ENCODE data around the gene EEFSEC. TPM values are rescaled to one million over a fixed set of nuclear protein-coding genes. Genes with fewer than 3 reads are reported as not detected.
A peak's percentile ranks its signal among the peaks of the same experiment; 100 is the strongest.

The EEFSEC gene
- total RNA-seq, 1 donor from 2014 or later, result 1.6 TPM

DNA sequence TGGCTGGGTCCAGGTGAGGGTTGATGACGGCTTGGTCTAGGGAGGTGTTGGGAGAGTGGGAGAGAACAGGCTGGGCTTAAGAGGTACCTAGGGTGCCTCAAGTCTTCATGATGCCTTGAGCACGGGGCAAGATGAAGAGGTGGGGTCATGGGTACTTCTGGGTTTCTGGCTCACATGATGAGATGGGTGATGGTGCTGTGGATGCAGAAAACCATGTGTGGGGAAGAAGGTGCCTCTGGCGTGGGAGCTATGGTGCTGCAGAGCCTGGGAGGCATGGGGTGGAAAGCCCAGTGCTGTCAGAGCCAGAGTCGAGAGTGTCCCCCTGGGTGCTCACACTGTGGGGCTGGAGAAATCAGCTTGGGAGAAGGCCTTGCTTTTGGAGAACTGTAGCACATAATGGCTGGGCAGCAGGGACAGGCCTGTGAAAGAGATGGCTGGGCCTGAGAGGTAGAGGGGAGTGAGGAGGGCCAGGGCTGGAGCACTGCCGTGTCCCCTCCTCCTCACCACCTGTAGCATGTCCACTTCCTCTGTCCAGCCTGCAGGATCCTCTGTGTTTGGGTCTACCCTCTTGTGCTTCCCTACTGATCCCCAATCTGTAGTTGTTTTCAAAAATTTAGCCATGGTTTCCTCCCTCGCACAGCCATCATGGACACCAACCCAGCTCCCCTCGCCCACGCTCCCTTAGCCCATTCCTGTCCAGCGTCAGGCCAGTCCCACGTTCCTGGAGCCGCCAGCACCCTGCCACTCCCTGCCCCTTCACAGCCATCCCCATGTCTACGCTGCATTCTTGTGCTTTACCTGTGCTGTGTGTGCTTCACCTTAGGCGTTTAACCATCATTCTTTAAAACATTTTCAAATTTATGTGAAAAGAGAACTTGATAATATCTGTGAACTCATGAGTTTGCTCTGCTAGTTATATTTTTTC is 132.0 kb downstream of the EEFSEC start:
- DNase-seq (ENCODE audit: low read depth in 2 of 2), result no peak

DNA sequence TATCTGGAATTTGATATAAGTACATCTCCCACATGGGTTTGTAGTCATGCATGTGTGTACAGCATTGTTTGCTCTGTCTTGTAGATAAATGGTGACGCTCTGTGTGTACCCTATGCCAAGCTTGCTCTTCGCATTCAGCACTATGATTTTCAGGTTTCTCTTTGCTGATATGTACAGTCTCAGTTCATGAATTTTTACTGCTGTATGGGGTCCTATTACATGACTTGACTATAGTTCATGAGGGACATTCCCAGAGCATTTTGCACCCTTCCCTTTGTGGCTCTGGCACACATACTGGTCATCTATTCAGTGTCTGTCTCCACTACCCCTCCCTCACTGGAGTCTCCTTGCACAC is 132.7 kb downstream of the EEFSEC start:
- DNase-seq (ENCODE audit: low read depth in 2 of 2), result no peak

DNA sequence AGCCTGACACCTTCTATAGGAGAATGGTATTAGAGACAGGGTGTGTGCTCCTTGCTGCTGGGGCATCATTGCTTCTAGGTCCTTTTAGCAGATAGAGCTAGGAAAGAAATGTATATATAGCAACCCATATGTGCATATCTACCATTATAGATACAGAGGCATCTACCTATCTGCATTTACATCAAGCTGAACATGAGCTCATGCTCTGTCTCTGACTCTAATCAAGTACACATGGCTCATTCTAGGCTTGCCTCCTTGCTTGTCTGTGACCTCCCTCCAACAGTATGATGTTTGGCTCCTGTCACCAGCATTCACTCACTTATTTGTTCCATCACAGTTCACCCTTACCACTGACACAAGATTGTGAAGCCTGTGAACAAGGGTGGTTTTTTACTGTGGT is 133.4 kb downstream of the EEFSEC start:
- no peak for DNase-seq (ENCODE audit: low read depth in 2 of 2)

GRCh38 chr3:128287216-128287615 is 133.9 kb downstream of the EEFSEC start:
- no peak for DNase-seq (ENCODE audit: low read depth in 2 of 2)

GRCh38 chr3:128289534-128289933 is 136.3 kb downstream of the EEFSEC start:
- DNase-seq (ENCODE audit: low read depth in 2 of 2), result no peak

- no peak for DNase-seq (ENCODE audit: low read depth in 2 of 2)
Observed at GRCh38 chr3:128290484-128290883, 137.2 kb downstream of the EEFSEC start.

DNA sequence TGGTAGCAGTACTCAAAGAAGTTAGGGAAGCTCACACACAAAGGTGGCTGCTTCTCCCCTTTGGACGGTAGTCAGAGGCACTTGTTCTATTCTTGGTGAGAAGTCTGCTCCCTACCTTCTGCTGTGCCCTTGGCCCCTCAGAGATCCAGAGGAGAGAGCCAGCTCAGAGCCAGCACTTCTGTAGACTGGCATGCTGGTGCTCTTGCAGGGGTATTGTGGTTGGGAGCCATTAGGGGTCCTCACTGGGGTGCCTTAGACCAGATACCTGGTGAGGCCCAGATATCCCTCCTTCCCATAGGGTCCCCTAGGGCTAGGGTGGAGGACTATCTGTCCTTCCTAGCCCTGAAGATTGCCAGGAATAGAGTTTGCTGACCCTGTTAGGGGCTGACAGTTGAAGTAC is 140.6 kb downstream of the EEFSEC start:
- no peak for DNase-seq (ENCODE audit: low read depth in 2 of 2)

GRCh38 chr3:128294999-128295468 is 141.8 kb downstream of the EEFSEC start:
- DNase-seq (ENCODE audit: low read depth in 2 of 2), result no peak

GRCh38 chr3:128296469-128297251 is 143.4 kb downstream of the EEFSEC start:
- no peak for DNase-seq (ENCODE audit: low read depth in 2 of 2)

DNA sequence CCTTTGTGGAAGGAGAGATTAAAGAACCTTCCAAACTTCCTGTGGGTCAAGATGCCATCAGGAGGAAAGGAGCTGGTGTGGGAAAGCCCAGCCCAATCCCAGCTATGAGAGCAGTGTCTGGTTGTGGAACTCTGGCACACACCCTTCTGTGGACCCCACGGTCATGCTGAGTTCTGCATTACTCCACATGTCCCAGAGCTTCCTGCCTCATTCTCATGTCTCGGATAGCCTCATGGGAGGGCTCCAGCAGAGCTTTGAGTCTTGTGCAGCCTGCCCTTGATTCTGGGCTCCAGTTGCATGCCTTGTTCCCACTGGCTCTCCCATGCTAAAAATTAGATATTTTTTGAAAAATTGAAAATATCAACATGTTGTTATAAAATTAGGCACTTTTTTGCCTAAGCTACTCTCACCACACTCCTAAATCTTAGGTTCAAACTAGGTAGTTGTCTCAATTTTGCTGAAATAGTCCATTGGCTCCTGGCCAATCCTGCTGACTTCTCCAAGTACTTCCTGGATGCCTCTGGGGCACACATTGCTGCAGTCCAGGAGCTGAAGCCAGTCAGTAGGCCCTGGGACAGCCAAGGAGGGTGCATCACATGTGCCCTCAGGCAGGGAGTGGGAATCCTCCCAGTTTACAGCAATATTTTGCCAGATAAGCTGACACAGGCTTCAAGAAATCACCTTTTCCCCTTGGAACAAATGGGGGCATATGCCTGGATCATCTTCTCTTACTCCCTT is 144.3 kb downstream of the EEFSEC start:
- DNase-seq (ENCODE audit: low read depth in 2 of 2), result peak in 1 of 2 donors; percentile 46

GRCh38 chr3:128301186-128302023 is 148.1 kb downstream of the EEFSEC start:
- no peak for DNase-seq (ENCODE audit: low read depth in 2 of 2)

DNA sequence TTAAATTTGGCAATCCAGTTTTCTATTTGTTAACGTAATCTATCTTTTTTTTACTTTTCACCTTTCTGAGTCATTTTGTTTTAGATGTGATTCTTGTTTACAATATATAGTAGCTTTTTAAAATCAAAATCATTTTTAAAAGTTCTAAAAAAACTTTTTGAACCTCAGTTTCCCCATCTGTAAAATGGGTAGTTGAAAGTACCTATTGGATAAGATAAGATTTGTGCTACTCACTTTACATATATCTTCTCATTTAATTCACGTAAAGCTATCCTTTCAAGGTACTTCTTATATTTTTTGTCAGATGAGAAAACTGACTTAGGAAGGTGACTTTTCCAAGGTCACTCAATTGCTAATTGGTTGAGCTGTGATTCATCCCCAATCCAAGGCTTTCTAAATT is 153.2 kb downstream of the EEFSEC start:
- no peak for DNase-seq (ENCODE audit: low read depth in 2 of 2)

DNA sequence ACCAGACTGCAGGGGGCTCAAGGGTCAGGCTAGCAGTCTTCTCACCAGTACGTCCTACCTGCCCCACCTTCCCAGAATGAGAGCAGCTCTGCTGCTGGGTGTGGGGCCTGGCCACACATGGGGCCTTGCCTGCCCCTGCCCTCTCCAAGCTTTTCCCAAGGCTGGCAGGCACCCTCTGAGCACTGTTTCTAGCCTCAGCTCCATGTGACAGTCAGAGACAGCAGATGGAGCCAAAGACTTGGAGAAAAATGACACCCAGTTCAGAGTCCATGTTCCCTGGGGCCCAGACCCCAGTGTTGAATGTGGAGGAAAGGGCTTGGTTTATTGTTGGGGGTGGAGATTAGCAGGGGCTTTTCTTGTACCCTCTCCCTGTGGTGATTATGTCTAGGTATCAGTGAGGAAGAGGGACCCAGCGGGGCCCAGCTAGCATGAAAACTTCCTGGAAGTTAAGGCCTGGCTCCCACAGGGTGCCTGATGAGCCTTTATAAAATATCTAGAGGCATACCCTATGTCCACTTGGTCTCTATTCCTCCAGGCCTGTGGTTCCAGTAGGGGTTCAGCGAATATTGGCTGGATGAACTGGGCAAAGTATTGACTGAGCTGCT is 153.8 kb downstream of the EEFSEC start:
- DNase-seq (ENCODE audit: low read depth in 2 of 2), result no peak

GRCh38 chr3:128307781-128308469 is 154.6 kb downstream of the EEFSEC start:
- DNase-seq (ENCODE audit: low read depth in 2 of 2), result no peak

DNA sequence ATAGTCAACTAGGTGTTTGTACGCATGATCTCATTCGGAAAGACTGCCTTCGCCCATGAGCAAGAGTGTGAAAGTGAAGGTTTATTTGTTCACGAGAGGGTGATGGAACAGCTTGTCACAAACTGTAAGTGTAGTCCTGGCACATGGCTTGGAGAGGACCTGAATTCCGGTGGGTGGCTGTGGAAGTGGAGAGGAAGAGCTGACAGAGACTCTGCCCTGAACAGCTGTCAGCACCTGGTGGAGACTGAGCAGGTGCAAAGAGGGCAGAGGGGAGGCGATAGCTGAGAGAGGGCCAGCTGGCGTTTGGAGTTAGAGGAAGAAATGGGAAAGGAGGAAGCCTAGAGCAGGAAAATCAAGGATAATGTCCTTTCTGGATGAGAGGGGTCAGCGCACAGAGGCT is 155.7 kb downstream of the EEFSEC start:
- DNase-seq (ENCODE audit: low read depth in 2 of 2), result no peak

DNA sequence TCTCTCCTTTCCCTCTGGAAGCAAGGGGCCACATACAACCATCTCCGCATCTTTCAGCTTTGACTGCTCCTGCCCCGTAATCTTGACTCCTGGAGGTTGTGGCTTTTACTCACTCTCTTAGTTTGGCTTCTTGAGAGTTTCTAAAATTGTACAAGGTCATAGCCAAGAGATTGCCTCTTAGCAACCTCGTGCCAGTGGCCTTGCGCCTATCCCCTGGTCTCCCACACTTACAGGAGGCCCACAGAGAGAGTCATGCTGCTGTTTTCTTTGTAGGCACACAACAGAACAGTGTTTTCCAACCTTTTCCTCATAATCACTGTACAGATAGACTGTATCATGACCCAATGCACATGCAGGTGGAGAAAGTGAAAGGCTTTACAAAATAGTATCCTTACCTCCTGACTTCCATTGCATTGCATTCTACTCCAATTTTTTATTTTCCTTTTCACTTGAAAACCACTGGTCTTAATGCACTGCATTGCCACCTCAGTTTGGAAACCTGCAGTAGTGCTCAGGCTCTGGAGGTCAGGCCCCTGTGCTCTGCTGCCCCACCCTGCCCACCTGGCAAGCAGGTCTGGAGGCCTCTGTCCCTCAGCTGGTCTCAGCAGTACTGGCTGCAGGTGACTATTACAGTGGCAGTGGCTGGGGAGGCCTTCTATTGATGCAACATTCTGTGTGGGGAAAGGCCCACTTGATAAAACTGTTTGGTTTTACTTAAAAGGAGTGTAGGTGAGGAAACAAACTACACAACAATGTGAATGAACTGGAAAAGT is 157.2 kb downstream of the EEFSEC start:
- DNase-seq (ENCODE audit: low read depth in 2 of 2), result no peak

GRCh38 chr3:128311441-128311844 is 158.2 kb downstream of the EEFSEC start:
- DNase-seq (ENCODE audit: low read depth in 2 of 2), result no peak

- no peak for DNase-seq (ENCODE audit: low read depth in 2 of 2)
Observed at GRCh38 chr3:128312271-128312670, 159.0 kb downstream of the EEFSEC start.

- DNase-seq (ENCODE audit: low read depth in 2 of 2), result no peak
Observed at GRCh38 chr3:128313071-128313725, 159.9 kb downstream of the EEFSEC start.
